Measurements from ENCODE around the gene GATM.
A peak's percentile ranks its signal among the peaks of the same experiment; 100 is the strongest.

GATM gene

GRCh38 chr15:45377609-45378148 lies 665 bp downstream of the GATM start:
- Histone ChIP-seq H3K36me3 (ENCODE audit: control insufficient read depth, insufficient read depth, low read length) (no peaks in the 10 kb centered on the region), H3K27ac (no peak overlapping the region), H3K4me3 (ENCODE audit: low read depth, low read length) (peak overlapping the region; percentile 62), H3K4me2 (ENCODE audit: low read length) (peak overlapping the region; percentile 99), H3K4me1 (no peaks in the 10 kb centered on the region), H3K9me3 (ENCODE audit: control insufficient read depth, low read length) (no peaks in the 10 kb centered on the region), H3K27me3 (ENCODE audit: control insufficient read depth, insufficient read depth, low read length) (no peaks in the 10 kb centered on the region), H3K9ac (no peak overlapping the region), H2AFZ (peak overlapping the region; percentile 88), H3K79me2 (no peaks in the 10 kb centered on the region)
- TF ChIP-seq CTCF (IDR thresholded peaks at IDR 0.05), result no peak

GRCh38 chr15:45376967-45377608 lies 1.3 kb downstream of the GATM start:
- TF ChIP-seq CTCF (IDR thresholded peaks at IDR 0.05), result no peak
- Histone ChIP-seq H3K27ac (no peak overlapping the region), H3K9ac (no peak overlapping the region), H2AFZ (peak overlapping the region; percentile 88), H3K9me3 (ENCODE audit: control insufficient read depth, low read length) (no peaks in the 10 kb centered on the region), H3K79me2 (no peaks in the 10 kb centered on the region), H3K36me3 (ENCODE audit: control insufficient read depth, insufficient read depth, low read length) (no peaks in the 10 kb centered on the region), H3K27me3 (ENCODE audit: control insufficient read depth, insufficient read depth, low read length) (no peaks in the 10 kb centered on the region), H3K4me2 (ENCODE audit: low read length) (peak overlapping the region; percentile 99), H3K4me3 (ENCODE audit: low read depth, low read length) (peak overlapping the region; percentile 62), H3K4me1 (no peaks in the 10 kb centered on the region)

GRCh38 chr15:45376300-45376928 lies 1.9 kb downstream of the GATM start:
- H3K9me3 ChIP-seq (ENCODE audit: control insufficient read depth, low read length), result no peaks in the 10 kb centered on the region
- no peak overlapping the region for H3K27ac ChIP-seq
- H3K36me3 ChIP-seq (ENCODE audit: control insufficient read depth, insufficient read depth, low read length), result no peaks in the 10 kb centered on the region
- H3K4me2 ChIP-seq (ENCODE audit: low read length), result no peak overlapping the region
- no peak overlapping the region for H2AFZ ChIP-seq
- no peaks in the 10 kb centered on the region for H3K4me1 ChIP-seq
- H3K79me2 ChIP-seq, result no peaks in the 10 kb centered on the region
- no peaks in the 10 kb centered on the region for H3K27me3 ChIP-seq (ENCODE audit: control insufficient read depth, insufficient read depth, low read length)
- TF ChIP-seq CTCF (IDR thresholded peaks at IDR 0.05), result no peak
- no peak overlapping the region for H3K9ac ChIP-seq
- no peak overlapping the region for H3K4me3 ChIP-seq (ENCODE audit: low read depth, low read length)

- H3K27me3 ChIP-seq (ENCODE audit: control insufficient read depth, insufficient read depth, low read length), result no peaks in the 10 kb centered on the region
- H3K36me3 ChIP-seq (ENCODE audit: control insufficient read depth, insufficient read depth, low read length), result no peaks in the 10 kb centered on the region
- H2AFZ ChIP-seq, result no peak overlapping the region
- H3K9ac ChIP-seq, result no peak overlapping the region
- H3K9me3 ChIP-seq (ENCODE audit: control insufficient read depth, low read length), result no peaks in the 10 kb centered on the region
- H3K4me3 ChIP-seq (ENCODE audit: low read depth, low read length), result no peak overlapping the region
- no peak overlapping the region for H3K4me2 ChIP-seq (ENCODE audit: low read length)
- no peaks in the 10 kb centered on the region for H3K79me2 ChIP-seq
- TF ChIP-seq CTCF (IDR thresholded peaks at IDR 0.05), result no peak
- H3K27ac ChIP-seq, result no peak overlapping the region
- H3K4me1 ChIP-seq, result no peaks in the 10 kb centered on the region
Observed at GRCh38 chr15:45375836-45376235, 2.5 kb downstream of the GATM start.
